Ovary (tissue), 9 donors: ENCODE data around the gene ARFGEF3. TPM values are rescaled to one million over a fixed set of nuclear protein-coding genes. Genes with fewer than 3 reads are reported as not detected.

Experiments
- DNase-seq, 5 donors: peaks; one replicate each; pipeline ENCODE4 v3.0.0-alpha.2; 2019 to 2020
- H3K27ac ChIP-seq, 2 donors: fragments of 200-600 bp; one replicate each; pipeline versions ENCODE4 v1.5.1 to v1.8.0; 2019 to 2022
- H3K27me3 ChIP-seq: fragments of 200-600 bp; one replicate; pipeline ENCODE4 v1.8.0; 2022
- H3K36me3 ChIP-seq: fragments of 200-600 bp; sonication (generic); one replicate; pipeline ENCODE4 v1.5.1; 2019
- H3K4me1 ChIP-seq: one replicate; pipeline ENCODE4 v1.8.1; 2013; ENCODE audit warnings: mild to moderate bottlenecking, moderate library complexity; ENCODE audit not compliant: insufficient read depth
- H3K4me3 ChIP-seq: fragments of 200-600 bp; sonication (generic); one replicate; pipeline ENCODE4 v1.5.1; 2017
- H3K9me3 ChIP-seq, 2 donors: fragments of 200-600 bp in 1 of 2; sonication (generic) in 1 of 2; one replicate each; pipeline versions ENCODE4 v1.5.1 to v1.8.1; 2013 to 2019; ENCODE audit warnings: mild to moderate bottlenecking in 1 of 2, moderate library complexity in 1 of 2
- EP300 ChIP-seq: sonication (generic); formaldehyde crosslinking; IDR thresholded peaks from one replicate; pipeline ENCODE4 v1.6.1; 2017; ENCODE audit warnings: antibody characterized with exemption
- POLR2A ChIP-seq: fragments of 450-650 bp; IDR thresholded peaks from one replicate; pipeline ENCODE4 v1.6.1; 2017; ENCODE audit warnings: antibody characterized with exemption, mild to moderate bottlenecking, moderate library complexity
- WGBS, 3 donors: extraction: QIAGEN DNeasy Blood & Tissue Kit in 1 of 3; methylation state at CpG; one replicate each; pipeline versions ENCODE4 v1.1.5 to v1.1.7; 2013 to 2017; 5-methylcytosine and 5-hydroxymethylcytosine counted together
- intact Hi-C, 4 donors: fragments of 100-400 bp; cut with DNase I; formaldehyde crosslinking; loops; one replicate each; pipeline versions ENCODE4 v1.11.0 to v1.15.1; 2022 to 2023
- polyA plus RNA-seq, 2 donors: library from polyadenylated mRNA; stranded (reverse); fragments of 200-250 nt in 1 of 2; fragments of 350-450 nt in 1 of 2; fragmentation: Illumina TruSeq in 1 of 2; extraction: RNeasy Lipid Tissue Mini Kit (QIAGEN cat#74804) in 1 of 2; gene quantifications; one replicate each; pipeline ENCODE4 v1.2.3, GENCODE V29; 2013 to 2014
- total RNA-seq, 7 donors: library from RNA; depleted of rRNA in 2 of 7; stranded (reverse); fragments of >200 nt in 2 of 7; fragmentation: NEBNext Ultra II Directional in 3 of 7; extraction: Animal tissue kit (Norgen Biotek cat#: 25700) in 3 of 7; gene quantifications; one replicate each; pipeline versions ENCODE4 v1.1.0 to v1.2.4, GENCODE V29; 2016 to 2023
- TF ChIP-seq, protein P1 (sequence below), 3 donors: fragments of 450-650 bp in 2 of 3; fragments of 200-600 bp in 1 of 3; IDR thresholded peaks; one replicate each; pipeline versions ENCODE4 v1.5.1 to v1.8.0; 2016 to 2022; ENCODE audit warnings: antibody characterized with exemption in 3 of 3, mild to moderate bottlenecking in 1 of 3
- donor health status: DM: no; HTN: no; CAD: no; lungs with moderate emphysema.
- donor health status: DM: no; HTN: no; CAD: no.
- donor health status: Bipolar disorder and iron deficiency.
- donor health status: DM: yes; HTN: yes; CAD: no.
- donor health status: DM: no; HTN: no; CAD: no.
- donor health status: DM: yes; HTN: yes; CAD: no.

ARFGEF3 gene
- total and polyA plus RNA-seq, 9 donors = 0.15 to 6.1 (median 0.72) TPM

DNA sequence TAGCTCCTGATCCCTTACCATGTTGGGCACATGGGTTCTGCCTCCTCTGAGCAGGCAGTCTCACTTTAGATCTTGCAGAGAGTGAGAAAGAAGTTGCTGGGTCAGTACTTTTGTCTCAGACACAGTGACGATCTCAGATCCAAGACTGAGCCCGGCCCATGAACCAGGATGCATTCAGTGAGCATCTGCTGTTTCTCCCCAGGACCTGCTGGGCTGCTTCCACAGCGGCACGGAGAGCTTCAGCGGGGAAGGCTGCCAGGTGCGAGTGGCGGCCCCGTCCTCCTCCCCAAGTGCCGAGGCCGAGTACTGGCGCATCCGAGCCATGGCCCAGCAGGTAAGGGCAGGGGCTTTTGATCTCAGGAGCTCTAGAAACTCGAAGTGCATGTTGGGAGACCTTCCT is 162.1 kb downstream of the ARFGEF3 start:
- TF ChIP-seq POLR2A = no peak
- TF ChIP-seq, protein P1, sequence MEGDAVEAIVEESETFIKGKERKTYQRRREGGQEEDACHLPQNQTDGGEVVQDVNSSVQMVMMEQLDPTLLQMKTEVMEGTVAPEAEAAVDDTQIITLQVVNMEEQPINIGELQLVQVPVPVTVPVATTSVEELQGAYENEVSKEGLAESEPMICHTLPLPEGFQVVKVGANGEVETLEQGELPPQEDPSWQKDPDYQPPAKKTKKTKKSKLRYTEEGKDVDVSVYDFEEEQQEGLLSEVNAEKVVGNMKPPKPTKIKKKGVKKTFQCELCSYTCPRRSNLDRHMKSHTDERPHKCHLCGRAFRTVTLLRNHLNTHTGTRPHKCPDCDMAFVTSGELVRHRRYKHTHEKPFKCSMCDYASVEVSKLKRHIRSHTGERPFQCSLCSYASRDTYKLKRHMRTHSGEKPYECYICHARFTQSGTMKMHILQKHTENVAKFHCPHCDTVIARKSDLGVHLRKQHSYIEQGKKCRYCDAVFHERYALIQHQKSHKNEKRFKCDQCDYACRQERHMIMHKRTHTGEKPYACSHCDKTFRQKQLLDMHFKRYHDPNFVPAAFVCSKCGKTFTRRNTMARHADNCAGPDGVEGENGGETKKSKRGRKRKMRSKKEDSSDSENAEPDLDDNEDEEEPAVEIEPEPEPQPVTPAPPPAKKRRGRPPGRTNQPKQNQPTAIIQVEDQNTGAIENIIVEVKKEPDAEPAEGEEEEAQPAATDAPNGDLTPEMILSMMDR (IDR thresholded peaks at IDR 0.05) = no peak
- no peak for TF ChIP-seq EP300
- intact Hi-C loops = no loop called here
- 81 to 88% (median 88%) methylated on average over 13 of the region's 13 CpGs for WGBS, 3 donors
- DNase-seq = no peak
- no peak overlapping the region for H3K27ac ChIP-seq
- no peaks in the 10 kb centered on the region for H3K27me3 ChIP-seq
- H3K9me3 ChIP-seq = no peaks in the 10 kb centered on the region
- H3K36me3 ChIP-seq = no peaks in the 10 kb centered on the region
- no peaks in the 10 kb centered on the region for H3K4me1 ChIP-seq
- no peak overlapping the region for H3K4me3 ChIP-seq

DNA sequence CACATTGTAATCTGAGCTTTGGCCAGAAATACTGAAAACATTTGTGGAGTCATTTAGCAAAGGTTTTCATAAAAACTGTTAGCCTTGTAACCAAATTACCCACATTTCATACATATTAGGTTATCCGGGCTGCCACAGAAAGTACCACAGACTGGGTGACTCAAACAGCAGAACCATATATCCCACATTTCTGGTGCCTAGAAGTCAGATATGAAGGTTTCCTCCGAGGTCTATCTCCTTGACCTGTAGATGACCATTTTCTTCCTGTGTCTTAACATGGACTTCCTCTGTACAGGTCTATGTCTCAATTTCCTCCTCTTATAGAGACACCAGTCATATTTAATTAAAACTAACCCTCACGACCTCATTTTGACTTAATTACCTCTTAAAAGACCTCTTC is 166.5 kb downstream of the ARFGEF3 start:
- TF ChIP-seq, protein P1 (IDR thresholded peaks at IDR 0.05) = no peak
- Histone ChIP-seq H3K36me3 (no peaks in the 10 kb centered on the region), H3K4me3 (no peak overlapping the region), H3K9me3 (no peaks in the 10 kb centered on the region), H3K4me1 (no peaks in the 10 kb centered on the region), H3K27ac (no peak overlapping the region), H3K27me3 (no peaks in the 10 kb centered on the region)
- intact Hi-C loops = no loop called here
- no peak for DNase-seq
- WGBS, 3 donors = 52 to 58% (median 54%) methylated on average over 3 of the region's 3 CpGs

DNA sequence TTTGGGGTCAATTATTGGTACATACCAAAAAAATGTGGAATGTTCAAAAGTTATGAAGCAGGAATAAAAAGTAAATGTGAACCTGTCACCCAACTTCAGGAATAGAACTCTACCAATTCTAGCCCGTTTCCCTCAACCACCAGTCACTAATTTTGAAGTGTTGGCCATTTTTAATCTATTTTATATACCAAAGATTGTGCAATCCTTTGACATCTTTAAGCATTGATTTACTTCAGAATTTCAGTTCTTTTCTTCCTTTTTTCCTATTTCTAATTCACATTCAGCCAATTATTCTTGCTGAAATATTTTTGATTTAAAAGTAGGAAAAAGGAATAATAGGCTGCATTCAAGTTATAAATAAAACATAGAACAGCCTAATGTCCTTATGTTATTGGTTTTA is 169.0 kb downstream of the ARFGEF3 start:
- no peak for TF ChIP-seq EP300
- TF ChIP-seq POLR2A = no peak
- TF ChIP-seq, protein P1 (IDR thresholded peaks at IDR 0.05) = no peak
- Histone ChIP-seq H3K9me3 (no peaks in the 10 kb centered on the region), H3K4me1 (no peaks in the 10 kb centered on the region), H3K27me3 (no peaks in the 10 kb centered on the region), H3K36me3 (no peaks in the 10 kb centered on the region), H3K4me3 (no peak overlapping the region), H3K27ac (no peak overlapping the region)
- 83 to 96% (median 95%) methylated on average over 1 of the region's 1 CpG for WGBS, 3 donors
- DNase-seq = no peak
- intact Hi-C loops = no loop called here

DNA sequence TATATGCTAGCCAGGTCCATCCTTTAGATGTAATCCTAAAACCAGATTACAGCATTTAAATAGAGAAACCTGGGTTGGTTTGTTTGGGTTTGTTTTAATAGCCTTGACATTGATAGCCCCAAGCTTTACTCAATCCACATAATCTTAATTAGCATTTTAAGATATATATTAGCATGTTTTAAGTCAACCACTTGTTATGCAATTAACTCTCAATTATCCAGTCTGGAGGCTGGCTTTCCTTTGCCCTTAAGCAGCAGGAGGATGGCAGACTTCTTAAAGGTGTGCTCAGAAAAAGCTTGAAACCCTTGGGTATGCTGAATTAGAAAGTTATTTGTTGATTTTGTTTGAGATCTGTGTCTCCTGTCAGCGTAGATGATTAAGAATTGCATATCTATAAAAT is 169.7 kb downstream of the ARFGEF3 start:
- H3K4me3 ChIP-seq = no peak overlapping the region
- WGBS, 3 donors = 38 to 60% (median 46%) methylated on average over 1 of the region's 1 CpG
- no peak overlapping the region for H3K27ac ChIP-seq
- intact Hi-C loops = no loop called here
- no peak for DNase-seq
- no peaks in the 10 kb centered on the region for H3K9me3 ChIP-seq
- TF ChIP-seq POLR2A (no peak), EP300 (no peak)
- TF ChIP-seq, protein P1 (IDR thresholded peaks at IDR 0.05) = no peak
- H3K27me3 ChIP-seq = no peaks in the 10 kb centered on the region
- no peaks in the 10 kb centered on the region for H3K36me3 ChIP-seq
- H3K4me1 ChIP-seq = no peaks in the 10 kb centered on the region

DNA sequence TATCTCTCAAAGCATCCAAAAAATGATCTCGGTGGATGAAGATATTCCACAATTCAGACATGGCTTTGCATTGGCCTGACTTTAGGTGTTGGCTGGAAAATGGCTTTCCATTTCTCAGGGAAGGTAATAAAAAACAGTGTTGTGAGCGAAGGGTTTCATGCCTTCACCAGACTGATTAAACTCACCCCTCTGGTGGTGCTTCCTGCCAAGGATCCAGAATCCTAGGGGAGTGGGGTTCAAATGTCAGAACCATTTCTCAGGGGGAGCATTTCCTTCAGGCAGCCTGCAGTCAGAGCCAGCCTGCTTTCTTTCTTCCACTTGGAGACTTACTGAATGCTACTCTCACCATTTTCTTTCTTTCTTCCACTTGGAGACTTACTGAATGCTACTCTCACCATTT is 170.2 kb downstream of the ARFGEF3 start:
- no peak for DNase-seq
- intact Hi-C loops = no loop called here
- TF ChIP-seq, protein P1 (IDR thresholded peaks at IDR 0.05) = no peak
- no peak for TF ChIP-seq POLR2A
- TF ChIP-seq EP300 = no peak
- Histone ChIP-seq H3K4me3 (no peak overlapping the region), H3K4me1 (no peaks in the 10 kb centered on the region), H3K27ac (no peak overlapping the region), H3K9me3 (no peaks in the 10 kb centered on the region), H3K36me3 (no peaks in the 10 kb centered on the region), H3K27me3 (no peaks in the 10 kb centered on the region)
- WGBS, 3 donors = 51 to 55% (median 54%) methylated on average over 2 of the region's 2 CpGs
